Measurements from ENCODE around the gene GPR3. TPM values are rescaled to one million over a fixed set of nuclear protein-coding genes. Genes with fewer than 3 reads are reported as not detected.

Gene GPR3
- total and polyA plus RNA-seq, 2 of the 8 experiments (the other 6 are each of a cell fraction or from before 2014, with no cell fraction given) = 9.9 to 26.5 TPM

DNA sequence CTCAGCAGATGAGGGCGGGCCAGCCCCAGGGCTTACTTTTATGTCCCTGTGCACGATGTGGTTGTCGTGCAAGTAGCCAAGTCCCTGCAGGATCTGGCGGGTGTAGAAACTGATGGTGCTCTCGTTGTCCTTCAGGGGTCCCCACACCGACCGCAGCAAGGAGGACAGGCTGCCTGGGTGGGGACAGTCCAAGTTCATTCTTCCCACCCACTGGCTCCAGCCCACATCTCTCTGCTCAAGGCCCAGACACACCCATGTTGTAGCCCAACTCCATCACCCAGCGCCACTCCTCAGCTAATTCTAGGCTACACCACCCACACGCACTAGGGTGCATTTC, 32.6 kb upstream of the GPR3 start:
- WGBS, 2 experiments (ENCODE audit: extremely low coverage in 1 of 2, insufficient coverage in 1 of 2, insufficient read length in 1 of 2, insufficient replicate concordance in 2 of 2, low coverage in 1 of 2, low lambda C conversion rate in 2 of 2, missing lambda C conversion rate in 1 of 2) = 44% methylated on average over 9 of the region's 9 CpGs; no CpG with 5 or more reads in 1 of the 2 experiments
- Histone ChIP-seq H4K5ac (ENCODE audit: insufficient read length, low read depth, low read length) (no peak overlapping the region), H4K8ac (ENCODE audit: extremely low read depth, insufficient read depth, low read length) (peak overlapping the region; percentile 3; the same call in 1 of the 2 replicates), H3K27ac (ENCODE audit: low read depth, low read length) (no peak overlapping the region), H3K4me2 (ENCODE audit: insufficient read depth in 1 of 2, low read depth in 2 of 2, low read length in 2 of 2) (peak overlapping the region; percentile 83 to 84), H3K79me2 (ENCODE audit: control insufficient read depth in 1 of 2, insufficient read depth in 2 of 2, low read length in 2 of 2) (no peaks in the 10 kb centered on the region), H3K23ac (ENCODE audit: insufficient read length) (no peak overlapping the region), H3K18ac (ENCODE audit: extremely low read depth, low read length) (peak overlapping the region; percentile 4; the same call in 1 of the 2 replicates), H4K91ac (replicated peaks; ENCODE audit: insufficient read length, low read length) (peak overlapping the region; percentile 66), H4K20me1 (replicated peaks in 1 of 2; ENCODE audit: control insufficient read depth in 1 of 2, insufficient read depth in 2 of 2, low read length in 2 of 2) (peaks cover 0 to 11% of the 10 kb centered on the region in 2 experiments), H3K14ac (ENCODE audit: insufficient read length) (no peak overlapping the region), H3K36me3 (ENCODE audit: control insufficient read depth in 2 of 4, insufficient read depth in 4 of 4, low read length in 3 of 4) (no peaks in the 10 kb centered on the region), H3K4me3 (ENCODE audit: extremely low read depth in 1 of 4, insufficient read depth in 2 of 4, low read depth in 3 of 4, low read length in 4 of 4) (peak overlapping the region; percentile 55 to 89 (median 66); a peak in 5 of 8 replicates), H2BK5ac (ENCODE audit: low read depth, low read length) (0 out of 2 replicates have a peak overlapping the region, but pooled peaks have one; percentile 35), H2BK20ac (ENCODE audit: low read length) (no peak overlapping the region), H2AK5ac (ENCODE audit: low read depth, low read length) (no peak overlapping the region), H3K79me1 (ENCODE audit: low read depth, low read length) (no peaks in the 10 kb centered on the region), H3K27me3 (replicated peaks in 1 of 4; ENCODE audit: control insufficient read depth in 3 of 4, extremely low read depth in 1 of 4, insufficient read depth in 3 of 4, low read length in 3 of 4) (peaks cover 12 to 47% (median 36%) of the 10 kb centered on the region in 4 experiments), H3K9me3 (ENCODE audit: insufficient read depth in 2 of 2, low read depth in 1 of 2, low read length in 1 of 2) (no peaks in the 10 kb centered on the region), H3K4ac (replicated peaks; ENCODE audit: insufficient read length, low read depth, low read length) (no peak overlapping the region), H3K23me2 (ENCODE audit: low read depth, low read length) (peaks cover 14% of the 10 kb centered on the region), H2BK120ac (replicated peaks; ENCODE audit: low read depth, low read length) (no peak overlapping the region), H3K4me1 (replicated peaks in 1 of 4; ENCODE audit: control insufficient read depth in 3 of 4, insufficient read depth in 4 of 4, low read length in 3 of 4) (peaks cover 0 to 22% (median 11%) of the 10 kb centered on the region in 4 experiments; a peak in 6 of 7 replicates), H2AFZ (ENCODE audit: low read length) (0 out of 2 replicates have a peak overlapping the region, but pooled peaks have one; percentile 52), H3K9ac (replicated peaks in 1 of 4; ENCODE audit: extremely low read depth in 1 of 4, low read depth in 3 of 4, low read length in 3 of 4) (no peak overlapping the region), H2BK15ac (ENCODE audit: low read length) (peak overlapping the region; percentile 88), H3K56ac (replicated peaks; ENCODE audit: insufficient read length, low read depth, low read length) (no peak overlapping the region), H2BK12ac (ENCODE audit: low read depth, low read length) (0 out of 2 replicates have a peak overlapping the region, but pooled peaks have one; percentile 80)
- no peak for DNase-seq (ENCODE audit: low read depth in 1 of 2, low spot score in 2 of 2)
- CTCF ChIA-PET (ENCODE audit: partially characterized antibody) = interaction anchor here (0.9 to 28.8 kb wide), 8 partner anchors 8 to 303 kb away, joined by 3 to 625 read pairs (median 95); partner anchors contain the start of genes CD164L2, FCN3, GPR3 and MAP3K6
- POLR2A ChIA-PET (ENCODE audit: partially characterized antibody) = interaction anchor here (1.4 to 10.3 kb wide), 2 partner anchors 7 to 9 kb away, joined by 4 to 101 read pairs; no protein-coding TSS in a partner anchor
- TF ChIP-seq, protein P1, sequence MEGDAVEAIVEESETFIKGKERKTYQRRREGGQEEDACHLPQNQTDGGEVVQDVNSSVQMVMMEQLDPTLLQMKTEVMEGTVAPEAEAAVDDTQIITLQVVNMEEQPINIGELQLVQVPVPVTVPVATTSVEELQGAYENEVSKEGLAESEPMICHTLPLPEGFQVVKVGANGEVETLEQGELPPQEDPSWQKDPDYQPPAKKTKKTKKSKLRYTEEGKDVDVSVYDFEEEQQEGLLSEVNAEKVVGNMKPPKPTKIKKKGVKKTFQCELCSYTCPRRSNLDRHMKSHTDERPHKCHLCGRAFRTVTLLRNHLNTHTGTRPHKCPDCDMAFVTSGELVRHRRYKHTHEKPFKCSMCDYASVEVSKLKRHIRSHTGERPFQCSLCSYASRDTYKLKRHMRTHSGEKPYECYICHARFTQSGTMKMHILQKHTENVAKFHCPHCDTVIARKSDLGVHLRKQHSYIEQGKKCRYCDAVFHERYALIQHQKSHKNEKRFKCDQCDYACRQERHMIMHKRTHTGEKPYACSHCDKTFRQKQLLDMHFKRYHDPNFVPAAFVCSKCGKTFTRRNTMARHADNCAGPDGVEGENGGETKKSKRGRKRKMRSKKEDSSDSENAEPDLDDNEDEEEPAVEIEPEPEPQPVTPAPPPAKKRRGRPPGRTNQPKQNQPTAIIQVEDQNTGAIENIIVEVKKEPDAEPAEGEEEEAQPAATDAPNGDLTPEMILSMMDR (IDR thresholded peaks at IDR 0.05; ENCODE audit: control extremely low read depth in 1 of 3, insufficient read depth in 1 of 3, low read depth in 1 of 3, low read length in 3 of 3) = peak in 1 of 3 experiments; percentile 4; a peak in 1 of 4 replicates
- TF ChIP-seq KDM1A (IDR thresholded peaks at IDR 0.05; ENCODE audit: borderline replicate concordance, low read length) (no peak), POLR2AphosphoS5 (IDR thresholded peaks at IDR 0.05; ENCODE audit: low read depth, low read length) (no peak)
- no peak for FAIRE-seq

Data from H1 (cell line).